DMS53 treated with DMSO at 0.1 percent for 48 hours (cell line): ENCODE measurements around the gene RFTN1.

Experiments
- DNase-seq: peaks from one replicate; lab custom pipeline; 2025; ENCODE audit not compliant: unreplicated experiment; lab: John Stamatoyannopoulos, UW

RFTN1 gene

DNA sequence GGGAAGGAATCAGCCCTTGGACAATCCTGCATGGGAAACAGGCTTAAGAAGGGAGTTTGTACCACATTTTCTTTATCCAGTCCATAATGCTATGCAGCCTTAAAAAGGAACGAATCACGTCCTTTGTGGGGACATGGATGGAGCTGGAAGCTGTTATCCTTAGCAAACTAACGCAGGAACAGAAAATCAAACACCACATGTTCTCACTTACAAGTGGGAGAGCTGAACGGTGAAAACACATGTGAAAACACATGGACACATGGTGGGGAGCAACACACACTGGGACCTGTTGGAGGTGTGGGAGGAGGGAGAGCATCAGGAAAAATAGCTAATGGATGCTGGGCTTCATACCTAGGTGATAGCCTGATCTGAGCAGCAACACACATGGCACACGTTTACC, 178.2 kb downstream of the RFTN1 start:
- no peak for DNase-seq

DNA sequence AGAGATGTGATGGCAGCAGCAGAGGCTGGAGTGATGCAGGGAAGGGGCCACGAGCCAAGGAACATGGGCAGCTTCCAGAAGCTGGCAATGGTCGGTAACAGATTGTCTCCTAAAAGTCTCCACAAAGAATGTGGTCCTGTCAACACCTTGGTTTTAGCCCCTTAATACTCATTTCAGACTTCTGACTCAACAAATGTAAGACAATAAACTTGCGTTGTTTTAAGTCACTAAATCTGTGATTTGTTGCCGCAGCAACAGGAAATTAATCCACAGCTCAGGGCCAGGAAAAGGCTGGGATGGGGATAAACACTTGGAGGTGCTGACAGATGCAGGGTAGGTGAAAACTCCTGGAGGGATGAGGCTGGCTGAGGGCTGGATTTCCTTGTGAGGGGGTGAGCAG, 178.6 kb downstream of the RFTN1 start:
- DNase-seq = no peak

DNA sequence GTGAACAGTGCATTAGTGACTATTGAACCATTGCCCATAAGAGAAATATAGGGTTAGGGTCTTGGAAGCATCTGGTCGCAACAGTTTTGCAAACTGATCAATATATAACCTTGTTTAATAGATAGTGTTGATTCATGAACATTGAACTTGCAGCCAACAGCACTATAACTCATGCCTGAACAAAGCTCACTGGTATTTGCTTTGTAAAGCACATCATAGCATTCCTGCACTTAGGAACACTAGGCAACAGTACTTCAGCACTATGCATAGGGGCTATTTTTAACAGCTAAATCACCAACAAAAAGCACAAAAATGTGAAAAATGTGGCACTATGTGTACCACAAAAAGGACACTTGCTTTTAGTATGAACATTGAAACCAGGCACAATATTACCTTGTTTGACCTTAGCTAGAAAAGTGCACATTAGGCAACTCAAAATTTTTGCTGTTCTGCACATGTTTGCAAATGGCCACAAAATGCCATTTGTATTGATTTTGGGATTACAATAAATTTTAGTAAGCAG, 180.5 kb downstream of the RFTN1 start:
- no peak for DNase-seq

DNA sequence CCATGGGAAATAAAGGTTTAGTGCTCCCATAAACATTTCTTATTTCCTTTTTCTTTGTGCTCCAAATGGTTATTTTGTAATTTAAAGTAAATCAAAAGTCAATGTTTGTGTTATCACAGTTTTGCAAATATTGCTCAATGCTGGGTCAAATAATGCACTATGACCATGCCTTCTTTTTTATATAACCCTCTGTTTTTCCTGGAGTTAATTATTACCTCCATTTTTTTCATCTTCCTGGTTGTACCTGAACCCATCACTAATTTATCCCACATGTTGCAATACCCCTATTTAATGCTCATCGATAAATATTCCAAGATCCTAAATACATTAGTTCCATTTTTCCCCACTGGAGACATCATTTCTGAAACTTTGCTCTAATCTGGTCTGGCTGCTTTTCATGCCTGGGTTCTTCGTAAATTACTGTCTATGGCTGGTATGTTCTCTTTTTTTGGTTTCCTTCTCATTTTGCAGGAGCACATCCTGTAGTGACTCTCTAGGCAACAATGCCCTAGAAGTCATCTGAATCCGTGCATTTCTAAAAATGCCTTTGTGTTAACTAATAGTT, 182.1 kb downstream of the RFTN1 start:
- DNase-seq = no peak

DNA sequence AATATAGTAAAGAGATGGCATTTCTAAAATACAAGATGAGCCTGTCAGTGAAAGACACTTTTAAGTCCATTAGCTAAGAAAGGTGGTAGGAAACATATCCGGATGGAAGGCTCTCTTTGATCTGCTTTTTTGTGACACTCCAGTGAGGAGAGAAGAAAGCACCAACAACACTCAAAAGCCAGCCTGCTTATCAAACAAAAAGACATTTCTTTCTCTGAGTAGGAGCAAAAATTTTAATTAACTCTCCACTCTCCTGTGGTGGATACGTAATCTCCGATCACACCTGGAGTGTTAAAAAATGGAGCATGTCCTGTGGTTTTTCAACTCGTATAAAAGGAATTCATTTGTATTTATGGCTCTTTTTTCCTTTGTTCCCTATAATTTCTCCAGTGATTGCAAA, 183.1 kb downstream of the RFTN1 start:
- no peak for DNase-seq

DNA sequence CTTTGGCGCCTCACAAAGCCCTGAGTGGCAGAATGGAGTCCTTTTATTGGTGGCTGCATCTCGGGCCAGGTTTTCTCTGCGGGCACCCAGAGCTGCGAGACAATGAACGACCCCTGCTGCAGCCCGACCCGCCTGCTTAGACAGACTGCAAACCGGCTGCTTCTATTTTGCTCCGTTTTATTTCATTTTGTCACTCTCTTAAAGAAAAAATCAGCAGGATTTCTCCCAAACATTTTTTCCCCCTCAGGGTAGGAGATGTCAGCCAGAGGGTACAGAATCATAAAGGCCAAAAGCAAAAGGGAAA, 183.7 kb downstream of the RFTN1 start:
- no peak for DNase-seq

DNA sequence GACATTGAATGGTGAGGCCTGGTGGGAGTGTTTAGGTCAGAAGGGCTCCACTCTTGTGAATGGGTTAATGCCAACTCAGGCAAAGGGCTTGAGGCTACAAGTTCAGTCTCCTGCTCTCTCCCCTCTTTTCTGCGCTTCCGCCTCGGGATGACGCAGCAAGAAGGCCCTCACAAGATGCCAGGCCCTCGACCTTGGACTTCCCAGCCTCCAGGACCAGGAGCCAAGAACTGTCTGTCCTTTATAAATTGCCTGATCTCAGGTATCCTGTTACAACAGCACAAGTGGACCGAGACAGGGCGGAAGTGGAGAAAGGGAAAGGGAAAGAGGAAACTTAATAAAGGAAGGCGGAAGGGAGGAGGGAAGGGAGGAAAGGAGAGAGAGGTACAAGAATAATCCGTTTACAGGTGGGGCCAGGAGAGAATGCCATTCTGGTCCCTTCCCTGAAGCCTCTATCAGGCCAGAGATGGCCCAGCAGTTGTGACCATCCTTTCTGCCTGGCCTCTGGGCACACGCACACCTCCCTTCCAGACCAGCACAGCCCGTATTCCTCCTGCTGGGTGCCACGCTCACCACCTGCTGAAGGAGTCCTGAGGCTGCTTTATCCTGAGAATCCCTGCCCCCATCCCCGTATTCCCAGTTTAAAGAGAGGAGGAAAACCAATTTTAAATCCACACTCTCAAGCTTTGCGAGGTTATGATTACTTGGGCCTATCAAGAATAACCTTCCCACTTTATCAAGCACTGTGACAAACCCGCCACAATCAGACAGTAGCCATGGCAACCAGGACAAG, 184.3 kb downstream of the RFTN1 start:
- no peak for DNase-seq

DNA sequence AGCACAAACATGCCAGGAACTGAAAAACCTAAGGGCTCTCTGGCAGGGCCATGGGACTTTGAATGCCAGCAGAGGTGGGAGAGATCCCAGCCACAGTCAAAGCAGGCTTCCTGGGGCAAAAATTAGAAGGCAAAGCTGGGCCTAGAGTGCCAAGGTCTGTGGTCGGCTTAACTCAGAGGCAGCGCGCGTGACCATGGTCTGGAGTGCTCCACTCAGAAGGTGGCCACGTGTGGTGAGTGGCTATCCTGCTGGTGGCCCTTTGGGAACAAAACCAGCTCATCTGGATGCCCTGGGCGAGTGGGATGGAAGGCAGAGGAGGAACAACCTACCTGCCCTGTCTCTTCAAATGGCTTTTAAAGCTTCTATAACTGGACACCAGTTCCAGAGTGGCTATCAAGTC, 185.4 kb downstream of the RFTN1 start:
- no peak for DNase-seq

DNA sequence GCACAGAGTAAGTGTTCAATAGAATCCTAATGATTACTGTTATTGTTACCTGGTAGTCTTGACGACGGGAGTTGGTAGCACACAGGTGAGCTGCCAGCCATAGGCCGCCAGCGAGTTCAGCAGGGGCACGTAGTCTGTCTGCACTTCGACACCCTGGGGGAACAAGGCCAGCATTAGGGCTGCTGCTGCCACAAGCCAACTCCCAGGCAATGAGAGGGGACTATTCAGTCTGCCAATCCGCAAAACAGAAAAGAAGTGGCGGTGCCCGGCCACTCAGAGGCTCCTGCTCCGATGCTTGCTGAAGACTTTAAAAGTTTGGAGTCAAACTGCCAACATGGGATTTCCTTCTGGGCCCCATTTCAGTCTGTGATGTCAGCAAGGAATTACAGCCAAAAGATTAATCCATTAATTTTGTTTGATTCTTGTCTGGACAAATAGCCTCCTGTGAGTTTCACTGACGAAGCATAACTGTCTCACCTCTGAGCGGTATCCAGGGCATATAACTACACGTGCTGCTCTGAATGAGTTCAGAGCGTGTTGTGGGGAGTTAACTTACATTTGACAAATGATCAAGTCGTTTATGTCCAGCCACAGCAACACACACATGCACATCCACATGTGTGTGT, 186.7 kb downstream of the RFTN1 start:
- DNase-seq = no peak

DNA sequence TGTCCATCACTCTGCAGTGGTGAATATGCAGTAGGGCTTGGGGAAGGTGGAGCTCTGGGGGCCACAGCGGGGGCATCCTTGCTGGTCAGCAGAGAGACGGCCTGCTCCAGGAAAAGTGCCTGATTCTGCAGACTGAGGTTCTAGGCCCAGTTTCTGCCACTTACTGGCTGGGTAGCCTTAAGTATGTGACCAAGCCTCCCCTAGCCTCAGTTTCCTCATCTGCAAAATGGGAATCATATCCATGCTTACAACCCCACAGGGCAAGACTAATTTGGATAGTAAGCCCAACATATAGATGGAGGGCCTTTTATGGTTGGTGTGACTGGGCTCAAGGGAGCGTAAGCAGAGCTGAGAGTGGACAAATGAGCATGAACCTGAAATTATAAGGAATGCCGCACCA, 187.6 kb downstream of the RFTN1 start:
- DNase-seq = no peak

DNA sequence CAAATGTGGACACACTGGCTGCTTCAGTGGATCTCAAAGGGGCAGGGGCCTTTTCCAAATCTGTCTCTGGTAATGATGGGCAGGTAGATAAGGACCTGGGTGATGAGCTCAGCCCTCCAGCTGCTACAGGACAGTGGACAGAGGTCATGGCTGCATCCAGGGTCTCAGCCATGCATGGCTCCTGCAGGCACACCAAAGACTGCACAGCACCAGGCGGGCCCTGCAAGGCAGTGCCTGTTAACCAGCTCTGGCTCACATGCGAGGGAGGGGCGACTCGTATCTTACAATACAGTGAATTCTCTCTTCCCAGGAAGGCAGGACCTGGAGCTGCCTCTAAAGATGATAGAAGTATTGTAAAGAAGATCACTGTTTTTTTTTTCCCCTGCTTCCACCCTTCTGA, 189.8 kb downstream of the RFTN1 start:
- DNase-seq = no peak

DNA sequence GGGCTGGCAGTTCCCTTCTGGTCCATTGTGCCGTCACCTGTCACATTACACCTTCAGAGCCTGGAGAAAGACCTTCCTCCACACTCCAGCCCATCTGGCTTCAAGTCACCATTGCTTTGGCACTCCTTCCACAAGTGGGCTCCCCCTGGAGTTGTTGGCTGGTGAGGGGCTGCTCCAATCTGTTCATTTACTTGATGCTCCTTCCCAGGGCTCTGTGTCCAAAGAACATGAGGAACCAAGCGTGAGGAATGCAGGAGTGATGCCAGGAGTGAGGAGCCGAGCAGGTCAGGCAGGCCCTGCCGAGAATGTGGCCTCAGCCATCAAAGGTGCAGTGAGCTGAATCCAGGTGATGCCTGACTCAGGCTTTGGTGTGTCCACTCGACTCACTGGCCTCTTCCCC, 191.3 kb downstream of the RFTN1 start:
- DNase-seq = no peak

DNA sequence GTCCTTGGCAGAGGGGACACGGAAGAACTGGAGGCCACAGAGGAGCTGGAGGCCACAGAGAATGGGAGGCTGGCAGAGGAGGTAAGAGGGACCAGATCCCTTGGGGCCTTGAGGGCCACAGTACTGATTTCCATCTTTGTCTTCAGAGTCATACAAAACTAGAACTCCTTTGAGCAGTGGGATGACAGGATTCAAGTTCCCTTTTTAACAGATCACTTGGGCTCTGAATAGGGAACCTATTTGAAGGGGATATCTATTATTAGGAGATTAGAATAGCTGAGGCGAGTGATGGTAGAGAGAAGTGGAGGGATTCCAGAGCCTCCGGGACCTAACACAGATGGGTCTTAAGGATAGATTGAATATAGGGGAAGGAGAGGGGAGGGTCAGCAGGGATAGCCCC, 192.8 kb downstream of the RFTN1 start:
- DNase-seq = no peak

DNA sequence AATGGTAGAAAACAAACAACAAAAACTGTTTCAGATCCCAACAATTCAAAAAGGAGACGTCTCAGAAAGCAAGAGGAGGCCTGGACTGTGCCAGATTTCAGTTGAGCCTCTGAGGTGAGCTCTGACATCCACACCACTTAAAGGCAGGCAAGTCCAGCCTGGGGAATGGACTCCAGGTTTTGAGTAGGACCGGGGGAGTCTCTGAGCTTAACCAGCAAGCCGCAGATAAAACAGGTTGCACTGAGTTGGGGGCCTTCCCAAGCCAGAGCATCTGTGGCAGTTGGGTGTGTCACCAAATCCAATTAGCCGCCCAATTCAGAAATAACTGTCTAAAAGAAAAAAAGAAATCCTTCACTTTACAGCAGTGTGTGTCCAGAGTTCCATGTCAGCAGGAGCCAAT, 193.8 kb downstream of the RFTN1 start:
- DNase-seq = no peak

DNA sequence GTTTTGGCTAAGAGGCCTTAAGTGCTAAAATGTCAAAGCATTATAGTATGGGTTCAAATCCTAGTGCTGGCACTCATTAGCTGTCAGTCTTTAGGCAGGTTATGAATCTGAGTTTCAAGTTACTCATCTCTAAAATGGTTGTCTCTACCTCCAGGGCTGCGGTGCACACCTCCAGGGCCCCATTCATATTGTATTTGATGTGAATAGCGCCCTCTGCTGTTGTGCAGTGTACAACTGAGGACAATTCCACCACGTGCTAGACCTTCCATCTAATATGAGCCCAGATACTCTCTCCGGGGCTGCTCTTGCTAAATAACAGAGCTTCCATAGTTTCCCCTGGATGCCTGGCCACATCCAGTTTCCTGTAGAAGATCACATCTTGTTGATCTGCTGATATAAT, 194.2 kb downstream of the RFTN1 start:
- no peak for DNase-seq

DNA sequence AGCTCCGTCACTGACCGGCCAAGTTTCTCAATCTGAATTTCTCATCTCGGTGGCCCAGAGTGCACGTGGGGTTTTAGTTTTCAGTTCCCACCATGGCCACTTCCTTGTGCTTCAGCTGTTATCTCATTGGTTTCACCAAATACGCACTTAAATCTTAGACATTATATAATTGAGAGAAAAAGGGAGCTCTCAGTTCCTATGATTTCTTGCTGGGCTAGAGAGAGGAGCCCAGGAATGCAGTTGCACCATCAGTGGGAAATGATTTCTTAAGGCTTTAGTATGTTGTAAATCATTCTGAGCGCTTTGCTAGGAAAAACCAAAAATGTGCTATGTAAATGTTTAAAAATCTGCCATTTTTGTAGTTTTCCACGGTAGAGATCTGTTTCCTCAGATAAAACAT, 195.3 kb downstream of the RFTN1 start:
- DNase-seq = no peak

DNA sequence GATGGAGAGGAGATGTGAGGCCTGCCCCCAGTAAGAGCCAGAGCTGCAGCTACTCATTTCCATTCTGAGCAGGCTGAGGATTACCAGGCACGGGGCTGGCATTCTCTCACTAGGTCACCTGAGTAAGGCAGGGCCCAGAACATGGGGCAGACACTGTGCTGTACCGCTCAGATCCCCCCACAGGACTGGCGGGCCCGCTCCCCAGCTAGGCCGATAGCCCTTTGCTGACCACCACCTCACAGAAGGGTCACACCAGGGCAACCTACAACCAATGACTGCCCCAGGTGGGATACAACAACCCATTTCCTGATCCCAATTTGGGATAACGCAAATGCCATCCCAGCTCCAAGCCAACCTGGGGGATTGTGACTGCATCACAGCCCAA, 195.9 kb downstream of the RFTN1 start:
- DNase-seq = no peak

DNA sequence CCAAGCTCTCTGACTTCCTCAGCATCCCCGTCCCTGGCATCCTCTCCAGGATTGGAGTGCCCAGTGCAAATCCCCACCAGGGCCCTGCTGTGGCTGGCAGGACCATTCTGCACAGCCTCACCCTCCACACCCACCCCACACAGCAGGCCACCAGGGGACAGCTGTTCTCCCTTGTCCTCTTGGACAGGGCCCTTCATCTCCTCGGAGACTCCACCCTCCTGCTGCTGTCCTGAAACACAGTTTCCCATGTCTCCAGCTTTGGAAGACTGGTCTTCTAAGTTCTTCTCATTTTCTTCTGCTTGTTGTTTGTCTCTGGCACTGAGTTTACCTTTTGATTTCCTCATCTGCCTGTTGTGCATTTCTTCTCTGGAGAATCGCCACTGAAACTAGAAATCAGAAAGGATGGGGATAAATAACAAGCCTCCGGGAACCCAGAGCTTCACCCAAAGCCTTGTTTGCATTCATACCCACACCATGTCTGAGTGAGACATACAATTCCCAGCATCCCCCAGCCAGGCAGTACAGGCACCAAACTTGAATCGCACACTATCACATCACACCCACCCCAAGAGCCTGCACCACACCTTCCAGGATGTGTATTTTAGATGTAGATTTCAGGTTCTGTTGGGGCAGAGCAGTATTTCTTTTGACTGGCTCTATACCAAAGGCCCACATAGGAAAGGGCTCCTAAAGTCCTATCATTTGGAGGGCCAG, 196.5 kb downstream of the RFTN1 start:
- no peak for DNase-seq

DNA sequence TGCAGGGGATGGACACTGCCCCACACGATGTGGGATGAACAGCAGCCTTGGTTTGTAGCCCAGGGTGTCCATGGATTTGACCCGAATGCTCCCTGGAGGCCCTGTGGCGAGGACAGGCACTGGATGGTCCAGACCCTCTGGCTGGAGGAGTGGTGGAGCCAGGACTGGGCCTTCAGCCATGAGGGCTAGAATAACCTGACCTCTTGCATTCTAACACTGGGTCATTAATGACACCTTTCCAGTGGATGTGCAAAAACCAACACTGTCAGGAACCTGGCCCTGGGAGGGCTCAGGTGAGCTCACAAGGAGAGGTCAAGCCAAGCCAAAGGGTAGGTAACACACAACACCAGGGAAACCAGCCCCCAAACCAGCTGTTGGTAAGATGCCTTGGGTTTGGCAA, 197.1 kb downstream of the RFTN1 start:
- DNase-seq = no peak

DNA sequence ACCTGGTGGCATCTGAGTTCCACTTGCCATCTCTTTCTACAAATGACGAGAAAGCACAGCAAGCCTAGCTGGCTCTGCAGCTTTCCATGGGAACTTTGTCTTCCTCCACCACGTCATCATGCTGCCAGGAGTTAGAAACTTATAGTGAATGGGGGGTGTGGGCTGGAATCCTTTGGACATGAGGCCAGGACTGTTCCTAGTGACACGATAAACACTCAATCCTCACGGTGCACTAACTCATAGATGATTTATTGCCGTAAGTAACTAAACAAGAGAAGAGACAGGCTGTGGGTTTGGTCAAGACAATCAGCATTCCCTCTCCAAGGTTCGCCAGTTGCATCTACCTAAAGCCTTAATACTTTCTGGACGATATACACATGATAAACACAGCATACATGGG, 197.9 kb downstream of the RFTN1 start:
- no peak for DNase-seq

DNA sequence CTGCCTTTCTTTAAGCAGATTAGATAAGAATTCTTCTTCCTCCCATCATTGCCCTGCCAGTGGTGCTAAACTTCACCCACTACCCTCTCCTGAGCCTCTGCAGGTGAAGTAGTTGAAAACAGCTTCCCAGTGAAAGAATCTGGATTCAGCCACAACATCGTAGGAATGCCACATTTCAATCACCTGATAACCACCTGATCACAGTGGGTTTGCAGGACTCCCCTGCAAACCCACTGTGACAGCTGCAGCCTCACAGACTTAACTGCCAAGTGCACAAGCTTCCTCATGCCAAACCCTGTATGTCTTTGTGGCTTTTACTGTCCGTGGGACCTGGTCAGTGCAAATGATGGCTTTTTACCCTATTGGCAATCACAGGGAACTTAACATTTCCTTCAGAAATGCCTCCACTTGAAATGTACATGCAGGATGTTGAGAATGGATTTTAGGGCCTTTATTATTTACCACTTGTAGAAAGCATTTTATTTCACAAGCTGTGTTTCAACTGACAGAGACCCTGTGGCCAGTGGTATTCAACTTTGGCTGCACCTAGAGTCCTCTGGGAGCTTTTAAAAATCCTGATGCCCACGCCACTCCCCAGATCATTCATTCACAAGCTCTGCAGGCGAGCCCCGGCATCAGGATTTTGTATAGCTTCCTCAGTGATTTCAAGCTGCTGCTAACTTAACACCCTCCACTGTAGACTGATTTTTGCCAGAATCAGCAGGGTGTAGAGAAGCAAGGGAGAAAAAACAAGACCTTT, 199.4 kb downstream of the RFTN1 start:
- no peak for DNase-seq
